Measurements from ENCODE around the gene SLC22A6.
"Not testable (repeated sequence)": the region's sequence is repeated elsewhere in the genome, so short reads cannot be mapped to it uniquely, and the experiment has no call there.

The SLC22A6 gene

GRCh38 chr11:62953811-62954210 lies 31.0 kb downstream of the SLC22A6 start:
- TF ChIP-seq CTCF (conservative IDR thresholded peaks at IDR 0.05; ENCODE audit: low read length): no peak
- no peak for TF ChIP-seq EZH2phosphoT487 (IDR thresholded peaks at IDR 0.05; ENCODE audit: borderline replicate concordance)
- Histone ChIP-seq H3K4me2 (ENCODE audit: low read depth, low read length, poor library complexity, severe bottlenecking) (no peak overlapping the region), H4K20me1 (ENCODE audit: insufficient read depth, low read length, poor library complexity, severe bottlenecking) (no peaks in the 10 kb centered on the region), H3K9me3 (ENCODE audit: insufficient read depth, low read depth, low read length) (no peaks in the 10 kb centered on the region), H3K9ac (ENCODE audit: low read depth, low read length, poor library complexity, severe bottlenecking) (no peak overlapping the region), H3F3A (ENCODE audit: low read depth) (no peaks in the 10 kb centered on the region), H3K36me3 (ENCODE audit: insufficient read depth, low read length) (no peaks in the 10 kb centered on the region), H3K79me2 (ENCODE audit: insufficient read depth, low read length) (no peaks in the 10 kb centered on the region), H3K4me1 (ENCODE audit: insufficient read depth, low read length, poor library complexity, severe bottlenecking) (no peaks in the 10 kb centered on the region), H3K27me3 (ENCODE audit: insufficient read depth, low read length, poor library complexity, severe bottlenecking) (no peaks in the 10 kb centered on the region), H3K4me3 (ENCODE audit: low read length, poor library complexity, severe bottlenecking) (no peak overlapping the region), H3K9me2 (replicated peaks; ENCODE audit: low read depth, low read length) (no peaks in the 10 kb centered on the region), H2AFZ (ENCODE audit: low read length) (no peak overlapping the region)

GRCh38 chr11:62948765-62949320 lies 35.9 kb downstream of the SLC22A6 start:
- Histone ChIP-seq H3F3A (ENCODE audit: low read depth) (no peaks in the 10 kb centered on the region), H3K4me2 (ENCODE audit: low read depth, low read length, poor library complexity, severe bottlenecking) (no peak overlapping the region), H3K9me2 (replicated peaks; ENCODE audit: low read depth, low read length) (no peaks in the 10 kb centered on the region), H4K20me1 (ENCODE audit: insufficient read depth, low read length, poor library complexity, severe bottlenecking) (no peaks in the 10 kb centered on the region), H2AFZ (ENCODE audit: low read length) (no peak overlapping the region), H3K36me3 (ENCODE audit: insufficient read depth, low read length) (no peaks in the 10 kb centered on the region), H3K4me1 (ENCODE audit: insufficient read depth, low read length, poor library complexity, severe bottlenecking) (no peaks in the 10 kb centered on the region), H3K79me2 (ENCODE audit: insufficient read depth, low read length) (no peaks in the 10 kb centered on the region), H3K9ac (ENCODE audit: low read depth, low read length, poor library complexity, severe bottlenecking) (no peak overlapping the region), H3K27me3 (ENCODE audit: insufficient read depth, low read length, poor library complexity, severe bottlenecking) (no peaks in the 10 kb centered on the region), H3K9me3 (ENCODE audit: insufficient read depth, low read depth, low read length) (no peaks in the 10 kb centered on the region), H3K4me3 (ENCODE audit: low read length, poor library complexity, severe bottlenecking) (no peak overlapping the region)
- TF ChIP-seq CTCF (conservative IDR thresholded peaks at IDR 0.05; ENCODE audit: low read length) (no peak), EZH2phosphoT487 (IDR thresholded peaks at IDR 0.05; ENCODE audit: borderline replicate concordance) (no peak)

- not testable (repeated sequence) for H3K4me2 ChIP-seq (ENCODE audit: low read depth, low read length, poor library complexity, severe bottlenecking); H2AFZ ChIP-seq (ENCODE audit: low read length); H3K27me3 ChIP-seq (ENCODE audit: insufficient read depth, low read length, poor library complexity, severe bottlenecking); H3K79me2 ChIP-seq (ENCODE audit: insufficient read depth, low read length); H3K36me3 ChIP-seq (ENCODE audit: insufficient read depth, low read length); H4K20me1 ChIP-seq (ENCODE audit: insufficient read depth, low read length, poor library complexity, severe bottlenecking); H3K9me2 ChIP-seq (replicated peaks; ENCODE audit: low read depth, low read length); H3K9ac ChIP-seq (ENCODE audit: low read depth, low read length, poor library complexity, severe bottlenecking); H3F3A ChIP-seq (ENCODE audit: low read depth); H3K9me3 ChIP-seq (ENCODE audit: insufficient read depth, low read depth, low read length); H3K4me1 ChIP-seq (ENCODE audit: insufficient read depth, low read length, poor library complexity, severe bottlenecking); H3K4me3 ChIP-seq (ENCODE audit: low read length, poor library complexity, severe bottlenecking)
Observed at GRCh38 chr11:62945538-62945937, 39.2 kb downstream of the SLC22A6 start.

- not testable (repeated sequence) for H3K9ac ChIP-seq (ENCODE audit: low read depth, low read length, poor library complexity, severe bottlenecking); H3K79me2 ChIP-seq (ENCODE audit: insufficient read depth, low read length); H3K27me3 ChIP-seq (ENCODE audit: insufficient read depth, low read length, poor library complexity, severe bottlenecking); H3K4me2 ChIP-seq (ENCODE audit: low read depth, low read length, poor library complexity, severe bottlenecking); H3K9me3 ChIP-seq (ENCODE audit: insufficient read depth, low read depth, low read length); H3K36me3 ChIP-seq (ENCODE audit: insufficient read depth, low read length); H3K9me2 ChIP-seq (replicated peaks; ENCODE audit: low read depth, low read length); H2AFZ ChIP-seq (ENCODE audit: low read length); H4K20me1 ChIP-seq (ENCODE audit: insufficient read depth, low read length, poor library complexity, severe bottlenecking); H3K4me3 ChIP-seq (ENCODE audit: low read length, poor library complexity, severe bottlenecking); H3F3A ChIP-seq (ENCODE audit: low read depth); H3K4me1 ChIP-seq (ENCODE audit: insufficient read depth, low read length, poor library complexity, severe bottlenecking)
Observed at GRCh38 chr11:62937528-62937927, 47.2 kb downstream of the SLC22A6 start.

All from Loucy (cell line).